ENCODE data around the gene CATSPERB. TPM values are rescaled to one million over a fixed set of nuclear protein-coding genes. Genes with fewer than 3 reads are reported as not detected.

CATSPERB gene
- total and polyA plus RNA-seq, 9 of the 15 experiments (the other 6 are each of a cell fraction or from before 2014, with no cell fraction given), result 0.05 to 1.4 (median 0.89) TPM

DNA sequence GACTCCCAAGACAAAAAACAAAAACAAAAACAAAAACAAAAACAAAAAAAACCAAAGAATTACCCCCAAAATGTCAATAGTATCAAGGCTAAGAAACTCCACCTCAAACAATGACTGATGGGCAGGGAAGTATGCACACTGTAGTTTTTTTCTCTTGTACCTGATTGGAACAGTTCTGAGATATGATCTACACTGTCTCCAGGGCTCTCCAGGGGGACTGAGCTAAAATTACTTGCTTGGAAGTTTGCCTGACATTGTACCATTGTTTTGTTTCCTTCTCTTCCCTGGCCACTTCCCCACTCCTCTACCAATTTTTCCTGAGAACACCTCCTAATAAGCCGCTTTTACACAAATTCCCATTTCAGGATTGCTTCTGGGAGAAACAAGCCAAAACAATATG, 22.3 kb upstream of the CATSPERB start:
- Histone ChIP-seq H3K4me2 (ENCODE audit: insufficient read depth, low read length) (no peak overlapping the region), H3K27ac (ENCODE audit: extremely low read depth, low read depth, low read length) (no peak overlapping the region), H3K9ac (ENCODE audit: insufficient read depth in 1 of 2, low read depth in 2 of 2, low read length in 2 of 2) (no peak overlapping the region), H3K79me2 (ENCODE audit: control insufficient read depth, insufficient read depth, low read length) (no peaks in the 10 kb centered on the region), H3K4me3 (no peak overlapping the region), H2AFZ (ENCODE audit: low read depth, low read length) (no peak overlapping the region), H3K9me3 (replicated peaks; ENCODE audit: control insufficient read depth, insufficient read depth, low read depth, low read length) (no peaks in the 10 kb centered on the region), H4K20me1 (replicated peaks; ENCODE audit: control insufficient read depth, insufficient read depth, low read length) (no peaks in the 10 kb centered on the region), H3K27me3 (ENCODE audit: control insufficient read depth in 2 of 2, insufficient read depth in 2 of 2, low read length in 2 of 2) (no peaks in the 10 kb centered on the region), H3K4me1 (replicated peaks in 1 of 2; ENCODE audit: control insufficient read depth in 2 of 2, insufficient read depth in 2 of 2, low read length in 2 of 2) (no peaks in the 10 kb centered on the region; a peak in 1 of 5 replicates), H3K36me3 (ENCODE audit: control insufficient read depth, insufficient read depth, low read length) (no peaks in the 10 kb centered on the region), H3K9me1 (ENCODE audit: control insufficient read depth, insufficient read depth, low read length) (no peaks in the 10 kb centered on the region)
- BruUV-seq (replicated peaks), result no TSS peak
- intact Hi-C loops (cut with micrococcal nuclease), result no loop called here
- CTCF ChIA-PET (ENCODE audit: low intra/inter-chr PET ratio), result no interaction called here
- no peak for TF ChIP-seq NRF1 (conservative IDR thresholded peaks at IDR 0.05 in 1 of 2, IDR thresholded peaks at IDR 0.05 in 1 of 2)
- no peak for TF ChIP-seq JUN (IDR thresholded peaks at IDR 0.05; ENCODE audit: borderline replicate concordance, low read depth, low read length)
- no peak for TF ChIP-seq JUN (CRISPR knock-in tag; IDR thresholded peaks at IDR 0.05; ENCODE audit: borderline replicate concordance)
- TF ChIP-seq EWSR1 (IDR thresholded peaks at IDR 0.05; ENCODE audit: borderline replicate concordance, low read depth, partially characterized antibody), result no peak
- no peak for TF ChIP-seq RFX5 (IDR thresholded peaks at IDR 0.05; ENCODE audit: low read depth, low read length)
- TF ChIP-seq, protein P1, sequence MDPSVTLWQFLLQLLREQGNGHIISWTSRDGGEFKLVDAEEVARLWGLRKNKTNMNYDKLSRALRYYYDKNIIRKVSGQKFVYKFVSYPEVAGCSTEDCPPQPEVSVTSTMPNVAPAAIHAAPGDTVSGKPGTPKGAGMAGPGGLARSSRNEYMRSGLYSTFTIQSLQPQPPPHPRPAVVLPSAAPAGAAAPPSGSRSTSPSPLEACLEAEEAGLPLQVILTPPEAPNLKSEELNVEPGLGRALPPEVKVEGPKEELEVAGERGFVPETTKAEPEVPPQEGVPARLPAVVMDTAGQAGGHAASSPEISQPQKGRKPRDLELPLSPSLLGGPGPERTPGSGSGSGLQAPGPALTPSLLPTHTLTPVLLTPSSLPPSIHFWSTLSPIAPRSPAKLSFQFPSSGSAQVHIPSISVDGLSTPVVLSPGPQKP (CRISPR knock-in tag; IDR thresholded peaks at IDR 0.05), result no peak
- no peak for TF ChIP-seq ZKSCAN3 (CRISPR knock-in tag; IDR thresholded peaks at IDR 0.05)
- TF ChIP-seq ZNF121 (CRISPR knock-in tag; conservative IDR thresholded peaks at IDR 0.05), result no peak
- ATAC-seq (no peak), FAIRE-seq (no peak), DNase-seq (ENCODE audit: extremely low read depth in 1 of 4, low spot score in 3 of 4) (no peak)
- 33% methylated on average over 1 of the region's 1 CpG for WGBS (ENCODE audit: insufficient coverage, low coverage, missing lambda C conversion rate)
- POLR2A ChIA-PET, result no interaction called here
- in situ Hi-C loops (cut with MboI), result no loop called here
